Measurements from ENCODE around the gene SCCPDH.

GRCh38 chr1:246709196-246709595 lies 15.0 kb upstream of the SCCPDH start:
- TF ChIP-seq CTCF (IDR thresholded peaks at IDR 0.05) (no peak), POLR2A (IDR thresholded peaks at IDR 0.05) (no peak)
